Activated T-helper 2 cell treated with anti-CD3 and anti-CD28 coated beads, Interferon-gamma antibody, Interleukin-2, Interleukin-4, amounts not matched to agents 10 μg/mL and 5 μg/mL and 100 μg/mL, durations not matched to agents 14 hours and 24 hours and 36 hours (primary cell): Measurements from ENCODE around the gene EVA1C. TPM values are rescaled to one million over a fixed set of nuclear protein-coding genes. Genes with fewer than 3 reads are reported as not detected.
"Not testable (repeated sequence)": the region's sequence is repeated elsewhere in the genome, so short reads cannot be mapped to it uniquely, and the experiment has no call there.

Source experiments
- DNase-seq: peaks from one replicate; pipeline ENCODE4 v3.0.0; 2021; ENCODE audit warnings: low spot score
- H3K27ac Mint-ChIP-seq: one replicate; pipeline ENCODE4 v1.8.0; 2021; ENCODE audit warnings: mixed read lengths
- H3K27me3 Mint-ChIP-seq: one replicate; pipeline ENCODE4 v1.8.0; 2021; ENCODE audit warnings: low read depth, mixed read lengths
- H3K36me3 Mint-ChIP-seq: one replicate; pipeline ENCODE4 v1.8.0; 2021; ENCODE audit warnings: low read depth, mixed read lengths
- H3K4me1 Mint-ChIP-seq: one replicate; pipeline ENCODE4 v1.8.0; 2021; ENCODE audit warnings: low read depth, mixed read lengths
- H3K4me3 Mint-ChIP-seq: one replicate; pipeline ENCODE4 v1.8.0; 2021; ENCODE audit warnings: low read depth, mild to moderate bottlenecking, moderate library complexity, mixed read lengths
- H3K9me3 Mint-ChIP-seq: one replicate; pipeline ENCODE4 v1.8.0; 2021; ENCODE audit warnings: mixed read lengths
- intact Hi-C: fragments of 100-400 bp; cut with micrococcal nuclease; formaldehyde crosslinking; loops from one replicate; pipeline ENCODE4 v1.15.1; 2023
- total RNA-seq: library from RNA; stranded (reverse); gene quantifications from 2 replicates; pipeline ENCODE4 v1.2.3, GENCODE V29; 2022

The EVA1C gene
- total RNA-seq, 1 donor from 2014 or later: 8.4 TPM

GRCh38 chr21:32378956-32379355 lies 33.5 kb upstream of the EVA1C start:
- Mint-ChIP-seq H3K4me3 (no peak overlapping the region), H3K27me3 (no peaks in the 10 kb centered on the region), H3K4me1 (no peaks in the 10 kb centered on the region), H3K9me3 (no peaks in the 10 kb centered on the region), H3K36me3 (peaks cover 88% of the 10 kb centered on the region), H3K27ac (no peak overlapping the region)
- intact Hi-C loops: no loop called here
- DNase-seq: no peak

GRCh38 chr21:32380940-32381339 lies 31.6 kb upstream of the EVA1C start:
- intact Hi-C loops: no loop called here
- no peak for DNase-seq
- H3K9me3 Mint-ChIP-seq: no peaks in the 10 kb centered on the region
- H3K4me3 Mint-ChIP-seq: no peak overlapping the region
- peaks cover 8% of the 10 kb centered on the region for H3K4me1 Mint-ChIP-seq
- no peak overlapping the region for H3K27ac Mint-ChIP-seq
- H3K27me3 Mint-ChIP-seq: no peaks in the 10 kb centered on the region
- H3K36me3 Mint-ChIP-seq: peaks cover 89% of the 10 kb centered on the region

- Mint-ChIP-seq H3K4me1 (peaks cover 8% of the 10 kb centered on the region), H3K27me3 (no peaks in the 10 kb centered on the region), H3K27ac (no peak overlapping the region), H3K4me3 (no peak overlapping the region), H3K9me3 (no peaks in the 10 kb centered on the region), H3K36me3 (peaks cover 84% of the 10 kb centered on the region)
- no peak for DNase-seq
- intact Hi-C loops: no loop called here
Observed at GRCh38 chr21:32381571-32381970, 30.9 kb upstream of the EVA1C start.

GRCh38 chr21:32382108-32382644 lies 30.3 kb upstream of the EVA1C start:
- Mint-ChIP-seq H3K4me3 (no peak overlapping the region), H3K36me3 (peaks cover 79% of the 10 kb centered on the region), H3K27ac (no peak overlapping the region), H3K27me3 (no peaks in the 10 kb centered on the region), H3K9me3 (no peaks in the 10 kb centered on the region), H3K4me1 (peaks cover 10% of the 10 kb centered on the region)
- no peak for DNase-seq
- intact Hi-C loops: no loop called here

GRCh38 chr21:32383812-32384211 lies 28.7 kb upstream of the EVA1C start:
- H3K4me1 Mint-ChIP-seq: peaks cover 21% of the 10 kb centered on the region
- intact Hi-C loops: no loop called here

GRCh38 chr21:32386195-32386870 lies 26.2 kb upstream of the EVA1C start:
- intact Hi-C loops: no loop called here
- Mint-ChIP-seq H3K4me3 (no peak overlapping the region), H3K27ac (no peak overlapping the region), H3K27me3 (no peaks in the 10 kb centered on the region), H3K4me1 (peaks cover 41% of the 10 kb centered on the region), H3K36me3 (peaks cover 69% of the 10 kb centered on the region), H3K9me3 (no peaks in the 10 kb centered on the region)
- DNase-seq: no peak

More at GRCh38 chr21:32383812-32384211, 28.7 kb upstream of the EVA1C start:
- no peaks in the 10 kb centered on the region for H3K27me3 Mint-ChIP-seq
- no peak overlapping the region for H3K4me3 Mint-ChIP-seq
- H3K27ac Mint-ChIP-seq: no peak overlapping the region
- no peaks in the 10 kb centered on the region for H3K9me3 Mint-ChIP-seq
- DNase-seq: no peak
- H3K36me3 Mint-ChIP-seq: peaks cover 73% of the 10 kb centered on the region

- Mint-ChIP-seq H3K4me1 (peaks cover 47% of the 10 kb centered on the region), H3K4me3 (no peak overlapping the region), H3K27ac (no peak overlapping the region), H3K36me3 (peaks cover 66% of the 10 kb centered on the region), H3K27me3 (no peaks in the 10 kb centered on the region), H3K9me3 (no peaks in the 10 kb centered on the region)
- intact Hi-C loops: no loop called here
- DNase-seq: no peak
Observed at GRCh38 chr21:32387151-32387550, 25.4 kb upstream of the EVA1C start.

GRCh38 chr21:32388306-32388705 lies 24.2 kb upstream of the EVA1C start:
- DNase-seq: no peak
- Mint-ChIP-seq H3K27ac (no peak overlapping the region), H3K27me3 (no peaks in the 10 kb centered on the region), H3K4me3 (no peak overlapping the region), H3K36me3 (peaks cover 54% of the 10 kb centered on the region), H3K9me3 (no peaks in the 10 kb centered on the region), H3K4me1 (peaks cover 47% of the 10 kb centered on the region)
- intact Hi-C loops: no loop called here

GRCh38 chr21:32389337-32390015 lies 23.0 kb upstream of the EVA1C start:
- no peak for DNase-seq
- Mint-ChIP-seq H3K4me1 (peaks cover 54% of the 10 kb centered on the region), H3K4me3 (no peak overlapping the region), H3K9me3 (no peaks in the 10 kb centered on the region), H3K27me3 (no peaks in the 10 kb centered on the region), H3K36me3 (peaks cover 46% of the 10 kb centered on the region), H3K27ac (no peak overlapping the region)
- intact Hi-C loops: loop anchor here (5.0 kb wide), 2 partner anchors 223 to 338 kb away; partner anchors contain the start of genes CFAP298 and SYNJ1

- H3K27ac Mint-ChIP-seq, H3K9me3 Mint-ChIP-seq, H3K27me3 Mint-ChIP-seq, DNase-seq: not testable (repeated sequence)
- H3K36me3 Mint-ChIP-seq: peaks cover 34% of the 10 kb centered on the region
- H3K4me1 Mint-ChIP-seq: peaks cover 47% of the 10 kb centered on the region
- intact Hi-C loops: loop anchor here (5.0 kb wide), 2 partner anchors 222 to 337 kb away; partner anchors contain the start of genes CFAP298 and SYNJ1
- H3K4me3 Mint-ChIP-seq: peak overlapping the region; percentile 30
Observed at GRCh38 chr21:32390537-32391224, 21.8 kb upstream of the EVA1C start.

- Mint-ChIP-seq H3K4me1 (peaks cover 46% of the 10 kb centered on the region), H3K27me3 (peaks cover 4% of the 10 kb centered on the region), H3K4me3 (peak overlapping the region; percentile 87), H3K27ac (peak overlapping the region; percentile 42), H3K9me3 (no peaks in the 10 kb centered on the region), H3K36me3 (peaks cover 33% of the 10 kb centered on the region)
- no peak for DNase-seq
- intact Hi-C loops: loop anchor here (2.0 to 5.0 kb wide), 4 partner anchors 113 to 659 kb away; partner anchors contain the start of genes CFAP298, MIS18A, SCAF4 and SYNJ1
Observed at GRCh38 chr21:32391755-32392154, 20.8 kb upstream of the EVA1C start.

GRCh38 chr21:32392299-32392879 lies 20.1 kb upstream of the EVA1C start:
- DNase-seq: no peak
- Mint-ChIP-seq H3K4me1 (peaks cover 43% of the 10 kb centered on the region), H3K27me3 (peaks cover 4% of the 10 kb centered on the region)

More at GRCh38 chr21:32392299-32392879, 20.1 kb upstream of the EVA1C start:
- Mint-ChIP-seq H3K36me3 (peaks cover 30% of the 10 kb centered on the region), H3K27ac (peak overlapping the region; percentile 22), H3K4me3 (peak overlapping the region; percentile 87), H3K9me3 (no peaks in the 10 kb centered on the region)
- intact Hi-C loops: loop anchor here (2.0 to 5.0 kb wide), 4 partner anchors 114 to 660 kb away; partner anchors contain the start of genes CFAP298, MIS18A, SCAF4 and SYNJ1
